IPS-NIHi11 (cell line): ENCODE results near the gene ZNF665.
"Not testable (repeated sequence)": the region's sequence is repeated elsewhere in the genome, so short reads cannot be mapped to it uniquely, and the experiment has no call there.

Experiments
- DNase-seq: peaks from one replicate; pipeline ENCODE4 v3.0.0; 2012; ENCODE audit warnings: mixed read lengths, low spot score

ZNF665 gene

GRCh38 chr19:53157626-53158025, 35.5 kb downstream of the ZNF665 start:
- no peak for DNase-seq

GRCh38 chr19:53156850-53157249, 36.3 kb downstream of the ZNF665 start:
- no peak for DNase-seq

DNA sequence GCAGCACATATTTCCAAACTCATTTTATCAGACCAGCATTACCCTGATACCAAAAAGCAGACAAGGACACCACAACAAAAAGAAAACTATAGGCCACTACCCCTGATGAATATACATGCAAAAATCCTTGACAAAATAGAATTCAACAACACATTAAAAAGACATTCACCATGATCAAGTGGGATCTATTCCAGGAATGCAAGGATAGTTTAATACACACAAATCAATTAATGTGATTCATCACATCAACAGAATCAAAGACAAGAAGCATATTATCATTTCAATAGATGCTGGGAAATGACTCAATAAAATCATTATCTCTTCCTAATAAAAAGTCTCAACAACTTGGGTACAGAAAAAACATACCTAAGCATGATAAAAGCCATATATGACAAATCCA, 45.5 kb downstream of the ZNF665 start:
- no peak for DNase-seq

DNA sequence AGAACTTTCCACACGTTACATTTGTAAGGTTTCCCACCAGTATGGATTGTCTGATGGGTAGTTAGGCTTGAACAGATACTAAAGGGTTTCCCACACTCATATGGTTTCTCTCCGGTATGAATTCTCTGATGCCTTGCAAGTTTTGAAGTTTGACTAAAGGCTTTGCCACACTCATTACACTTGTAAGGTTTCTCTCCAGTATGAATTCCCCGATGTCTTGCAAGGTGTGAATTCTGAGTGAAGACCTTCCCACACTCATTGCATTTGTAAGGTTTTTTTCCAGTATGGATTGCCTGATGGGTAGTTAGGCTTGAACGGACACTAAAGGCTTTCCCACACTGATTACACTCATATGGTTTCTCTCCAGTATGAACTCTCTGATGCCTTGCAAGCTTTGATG, 52.8 kb downstream of the ZNF665 start:
- DNase-seq = no peak

- no peak for DNase-seq
These were observed 56.7 kb downstream of the ZNF665 start for GRCh38 chr19:53136432-53136831.

GRCh38 chr19:53132141-53132991, 60.8 kb downstream of the ZNF665 start, which contains the start of gene ZNF415:
ZNF415 (minus strand) TSS chr19:53132910; CDS start chr19:53122676, 10,234 bp downstream.
- DNase-seq = peak; percentile 94

- DNase-seq = no peak
These were observed 61.4 kb downstream of the ZNF665 start for GRCh38 chr19:53131727-53132126.

DNA sequence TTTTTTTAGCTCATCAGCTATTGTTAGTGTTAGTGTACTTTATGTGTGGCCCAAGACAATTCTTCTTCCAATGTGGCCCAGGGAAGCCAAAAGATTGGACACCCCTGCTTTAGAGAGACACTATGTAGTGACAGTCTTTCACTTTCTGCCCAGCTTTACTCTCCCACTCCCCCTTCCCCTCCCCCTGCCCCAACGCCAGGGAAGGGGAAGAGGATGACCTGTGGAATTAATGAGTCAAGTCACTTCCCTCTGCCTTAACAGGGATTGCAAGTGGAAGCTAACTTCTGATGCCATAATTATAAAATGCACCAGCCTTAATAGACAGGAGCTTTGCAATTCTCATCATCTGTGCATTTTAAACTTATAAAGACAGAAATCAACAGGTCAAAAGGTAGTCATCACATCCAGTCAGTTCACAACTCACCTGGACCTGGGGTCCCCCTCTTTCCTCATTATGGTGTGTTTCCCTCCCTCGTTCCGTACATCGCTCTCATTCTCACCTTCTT, 62.0 kb downstream of the ZNF665 start:
- no peak for DNase-seq

DNA sequence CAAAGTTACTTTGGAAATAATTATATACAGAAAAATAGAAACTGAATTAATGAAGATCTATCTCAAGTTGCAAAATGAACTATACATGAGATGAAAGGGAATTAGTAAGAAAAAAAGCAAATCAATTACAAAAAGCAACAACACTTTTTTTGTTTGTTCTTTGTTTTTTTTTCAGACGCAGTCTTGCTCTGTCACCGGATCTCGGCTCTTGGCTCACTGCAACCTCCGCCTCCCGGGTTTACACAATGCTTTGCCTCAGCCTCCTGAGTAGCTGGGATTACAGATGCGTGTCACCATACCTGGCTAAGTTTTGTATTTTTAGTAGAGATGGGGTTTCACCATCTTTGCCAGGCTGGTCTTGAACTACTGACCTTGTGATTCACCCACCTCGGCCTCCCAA, 62.7 kb downstream of the ZNF665 start:
- DNase-seq = no peak

GRCh38 chr19:53126733-53127526, 66.2 kb downstream of the ZNF665 start:
- not testable (repeated sequence) for DNase-seq

GRCh38 chr19:53123400-53123799, 69.8 kb downstream of the ZNF665 start:
- DNase-seq = no peak
